Stimulated activated CD4-positive, alpha-beta T cell treated with anti-CD3 and anti-CD28 coated beads, TNF-alpha, amount 100 ng/mL, for 1 hour (primary cell): Measurements from ENCODE around the gene CSNK1D.

ENCODE experiments used
- DNase-seq, 3 donors: peaks; one replicate each; pipeline ENCODE4 v3.0.0-alpha.2; 2020; ENCODE audit warnings: low read depth in 3 of 3, low spot score in 1 of 3

Gene CSNK1D

GRCh38 chr17:82229698-82230608, 43.5 kb downstream of the CSNK1D start:
- DNase-seq = no peak

GRCh38 chr17:82228842-82229697, 44.4 kb downstream of the CSNK1D start, which contains the start of gene SLC16A3:
Gene SLC16A3 (plus strand): TSS chr17:82229042. CDS start chr17:82236009, 6,967 bp downstream.
- DNase-seq = peak in 1 of 3 donors; percentile 51

- no peak for DNase-seq
Measured at GRCh38 chr17:82228278-82228841, 45.1 kb downstream of the CSNK1D start.

GRCh38 chr17:82227629-82228277, 45.7 kb downstream of the CSNK1D start:
- DNase-seq = no peak

GRCh38 chr17:82226809-82227628, 46.5 kb downstream of the CSNK1D start:
- no peak for DNase-seq

GRCh38 chr17:82226146-82226808, 47.2 kb downstream of the CSNK1D start:
- DNase-seq = no peak

- DNase-seq = no peak
Measured at GRCh38 chr17:82225368-82226029, 48.0 kb downstream of the CSNK1D start.

GRCh38 chr17:82224666-82225065, 48.8 kb downstream of the CSNK1D start:
- no peak for DNase-seq

- no peak for DNase-seq
Measured at GRCh38 chr17:82223517-82223916, 50.0 kb downstream of the CSNK1D start.

GRCh38 chr17:82222816-82223215, 50.7 kb downstream of the CSNK1D start:
- DNase-seq = no peak

- DNase-seq = no peak
Measured at GRCh38 chr17:82221341-82221902, 52.1 kb downstream of the CSNK1D start.

- DNase-seq = no peak
Measured at GRCh38 chr17:82219753-82220709, 53.5 kb downstream of the CSNK1D start.

- no peak for DNase-seq
Measured at GRCh38 chr17:82219083-82219482, 54.4 kb downstream of the CSNK1D start.

GRCh38 chr17:82218349-82219075, 55.0 kb downstream of the CSNK1D start:
- no peak for DNase-seq

- DNase-seq = no peak
Measured at GRCh38 chr17:82217530-82218204, 55.8 kb downstream of the CSNK1D start.

GRCh38 chr17:82217120-82217529, 56.4 kb downstream of the CSNK1D start:
- no peak for DNase-seq
